SK-N-MC (cell line): ENCODE results near the gene CTU1.
"Not testable (repeated sequence)": the region's sequence is repeated elsewhere in the genome, so short reads cannot be mapped to it uniquely, and the experiment has no call there.

Experiments used
- DNase-seq: peaks from one replicate; pipeline ENCODE4 v3.0.0-alpha.2; 2011; ENCODE audit warnings: low read depth, low spot score
- H3K27ac ChIP-seq: fragments of 200-600 bp; sonication (generic); 2 replicates; pipeline ENCODE4 v1.5.1; 2016; ENCODE audit warnings: mixed run types
- H3K36me3 ChIP-seq: fragments of 200-600 bp; sonication (generic); 2 replicates; pipeline ENCODE4 v1.6.1; 2017; ENCODE audit warnings: antibody characterized with exemption, low read length, mixed read lengths; ENCODE audit not compliant: insufficient read depth
- H3K4me3 ChIP-seq: fragments of 200-600 bp; sonication (generic); 2 replicates; pipeline ENCODE4 v1.5.1; 2016
- H3K9ac ChIP-seq: fragments of 200-600 bp; sonication (generic); 2 replicates; pipeline ENCODE4 v1.8.0; 2017; ENCODE audit warnings: mixed run types, mixed read lengths; ENCODE audit not compliant: insufficient read length
- H3K9me3 ChIP-seq: fragments of 200-600 bp; sonication (generic); 2 replicates; pipeline ENCODE4 v1.6.1; 2017; ENCODE audit warnings: low read depth, mild to moderate bottlenecking, antibody characterized with exemption, low read length, moderate library complexity, mixed read lengths
- EZH2 ChIP-seq: fragments of 200-600 bp; sonication (generic); IDR thresholded peaks from one replicate; pipeline ENCODE4 v1.6.1; 2017; ENCODE audit warnings: antibody characterized with exemption
- FOXP2 ChIP-seq: optimal IDR thresholded peaks from 2 replicates; pipeline ENCODE3; 2011; ENCODE audit warnings: mild to moderate bottlenecking, moderate library complexity; ENCODE audit not compliant: insufficient read depth; ENCODE audit errors: extremely low read length, control extremely low read depth
- POLR2AphosphoS5 ChIP-seq: IDR thresholded peaks from 2 replicates; pipeline ENCODE4 v1.6.1; 2012; ENCODE audit warnings: mild to moderate bottlenecking, low read depth, low read length, borderline replicate concordance

The CTU1 gene

GRCh38 chr19:51144482-51145045 lies 36.4 kb upstream of the CTU1 start:
- DNase-seq: no peak
- TF ChIP-seq EZH2 (no peak), POLR2AphosphoS5 (no peak), FOXP2 (no peak)

GRCh38 chr19:51143486-51143885 lies 35.3 kb upstream of the CTU1 start:
- Histone ChIP-seq H3K36me3 (no peaks in the 10 kb centered on the region), H3K27ac (no peak overlapping the region), H3K9me3 (no peaks in the 10 kb centered on the region), H3K4me3 (no peak overlapping the region), H3K9ac (no peak overlapping the region)
- no peak for DNase-seq
- no peak for TF ChIP-seq EZH2
- TF ChIP-seq FOXP2: no peak
- no peak for TF ChIP-seq POLR2AphosphoS5

More at GRCh38 chr19:51144482-51145045, 36.4 kb upstream of the CTU1 start:
- H3K36me3 ChIP-seq: no peaks in the 10 kb centered on the region
- no peaks in the 10 kb centered on the region for H3K9me3 ChIP-seq
- H3K27ac ChIP-seq: no peak overlapping the region
- no peak overlapping the region for H3K9ac ChIP-seq
- no peak overlapping the region for H3K4me3 ChIP-seq

GRCh38 chr19:51142809-51143475 lies 34.7 kb upstream of the CTU1 start:
- DNase-seq, H3K36me3 ChIP-seq, H3K9ac ChIP-seq, H3K4me3 ChIP-seq, H3K9me3 ChIP-seq, H3K27ac ChIP-seq: not testable (repeated sequence)

DNA sequence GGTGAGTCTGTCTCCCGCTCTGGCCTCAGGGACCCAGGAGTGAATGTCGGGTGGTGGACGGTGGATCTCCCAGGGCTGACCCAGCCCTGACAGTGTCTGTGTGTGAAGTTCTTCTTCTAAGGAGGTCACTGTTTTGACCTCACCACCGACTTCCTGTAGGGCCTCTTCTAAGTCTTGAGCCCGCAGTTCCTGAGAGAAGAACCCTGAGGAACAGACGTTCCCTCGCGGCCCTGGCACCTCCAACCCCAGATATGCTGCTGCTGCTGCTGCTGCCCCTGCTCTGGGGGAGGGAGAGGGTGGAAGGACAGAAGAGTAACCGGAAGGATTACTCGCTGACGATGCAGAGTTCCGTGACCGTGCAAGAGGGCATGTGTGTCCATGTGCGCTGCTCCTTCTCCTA lies 33.9 kb upstream of the CTU1 start, which contains the start of gene SIGLEC7:
Gene SIGLEC7 (plus strand): TSS at position 183 of the 400 bp plus-strand sequence. CDS start 69 bp downstream, at position 252.
- no peak for DNase-seq
- TF ChIP-seq FOXP2: no peak
- TF ChIP-seq POLR2AphosphoS5: no peak
- TF ChIP-seq EZH2: no peak
- Histone ChIP-seq H3K9me3 (no peaks in the 10 kb centered on the region), H3K27ac (no peak within 1 kb of the TSS), H3K9ac (no peak within 1 kb of the TSS), H3K36me3 (no peaks in the 10 kb centered on the region), H3K4me3 (no peak within 1 kb of the TSS)

- TF ChIP-seq EZH2: no peak
- no peak for TF ChIP-seq POLR2AphosphoS5
- H3K36me3 ChIP-seq: no peaks in the 10 kb centered on the region
- no peaks in the 10 kb centered on the region for H3K9me3 ChIP-seq
Observed at GRCh38 chr19:51141181-51141580, 33.0 kb upstream of the CTU1 start.

GRCh38 chr19:51140441-51140840 lies 32.2 kb upstream of the CTU1 start:
- Histone ChIP-seq H3K27ac (no peak overlapping the region), H3K9me3 (no peaks in the 10 kb centered on the region), H3K36me3 (no peaks in the 10 kb centered on the region), H3K9ac (no peak overlapping the region), H3K4me3 (no peak overlapping the region)
- DNase-seq: no peak
- TF ChIP-seq EZH2 (no peak), FOXP2 (no peak)

More at GRCh38 chr19:51141181-51141580, 33.0 kb upstream of the CTU1 start:
- Histone ChIP-seq H3K27ac (no peak overlapping the region), H3K9ac (no peak overlapping the region), H3K4me3 (no peak overlapping the region)
- DNase-seq: no peak

DNA sequence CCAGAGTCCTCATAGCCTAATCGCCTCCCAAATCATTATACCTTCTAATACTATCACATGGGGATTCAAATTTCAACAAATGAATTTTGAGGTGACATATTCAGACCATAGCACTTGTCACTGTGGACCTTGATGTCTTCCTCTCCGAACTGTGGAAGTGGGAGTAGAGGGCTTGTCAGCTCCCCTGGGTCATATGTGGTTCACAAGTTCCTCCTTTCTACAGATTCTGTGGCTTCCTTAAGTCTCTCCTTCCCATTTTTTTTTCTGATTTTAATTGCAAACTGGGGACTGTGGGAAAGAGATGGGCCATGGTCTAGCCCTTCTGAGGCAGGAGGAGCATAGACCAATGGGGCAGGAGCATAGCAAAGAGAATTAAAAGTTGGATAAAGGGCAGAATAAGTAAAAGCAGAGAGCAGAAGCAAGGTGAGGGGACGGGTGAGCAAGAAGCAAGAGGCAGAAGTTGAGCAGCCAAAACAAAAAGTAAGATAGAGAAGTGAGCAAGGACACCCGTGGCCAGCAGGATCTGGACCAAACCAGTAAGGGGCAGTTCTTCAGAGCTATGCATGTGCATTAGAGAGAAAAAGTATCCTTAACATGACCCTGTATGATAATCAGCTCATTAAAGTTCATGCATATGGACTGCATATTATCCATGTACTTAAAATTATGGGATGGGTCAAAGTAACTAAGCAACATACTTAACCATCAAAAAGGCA lies 31.2 kb upstream of the CTU1 start:
- Histone ChIP-seq H3K27ac (no peak overlapping the region), H3K4me3 (no peak overlapping the region), H3K36me3 (no peaks in the 10 kb centered on the region), H3K9ac (no peak overlapping the region), H3K9me3 (no peaks in the 10 kb centered on the region)
- TF ChIP-seq EZH2: no peak
- no peak for TF ChIP-seq FOXP2
- no peak for TF ChIP-seq POLR2AphosphoS5
- no peak for DNase-seq

GRCh38 chr19:51138549-51138979 lies 30.4 kb upstream of the CTU1 start:
- no peaks in the 10 kb centered on the region for H3K36me3 ChIP-seq
- TF ChIP-seq POLR2AphosphoS5: no peak
- no peak for TF ChIP-seq FOXP2
- no peak for TF ChIP-seq EZH2
- H3K4me3 ChIP-seq: no peak overlapping the region
- no peaks in the 10 kb centered on the region for H3K9me3 ChIP-seq
- no peak overlapping the region for H3K9ac ChIP-seq
- H3K27ac ChIP-seq: no peak overlapping the region
- no peak for DNase-seq

- TF ChIP-seq EZH2 (no peak), POLR2AphosphoS5 (no peak), FOXP2 (no peak)
- H3K9me3 ChIP-seq: no peaks in the 10 kb centered on the region
- no peak overlapping the region for H3K4me3 ChIP-seq
- no peak overlapping the region for H3K27ac ChIP-seq
- no peak for DNase-seq
- H3K9ac ChIP-seq: no peak overlapping the region
- no peaks in the 10 kb centered on the region for H3K36me3 ChIP-seq
Observed at GRCh38 chr19:51137792-51138425, 29.7 kb upstream of the CTU1 start.
